NCI-H526 treated with DMSO at 0.1 percent for 48 hours (cell line): ENCODE results near the gene APC2.

Experiments
- DNase-seq: peaks from one replicate; lab custom pipeline; 2025; lab: John Stamatoyannopoulos, UW

The APC2 gene

DNA sequence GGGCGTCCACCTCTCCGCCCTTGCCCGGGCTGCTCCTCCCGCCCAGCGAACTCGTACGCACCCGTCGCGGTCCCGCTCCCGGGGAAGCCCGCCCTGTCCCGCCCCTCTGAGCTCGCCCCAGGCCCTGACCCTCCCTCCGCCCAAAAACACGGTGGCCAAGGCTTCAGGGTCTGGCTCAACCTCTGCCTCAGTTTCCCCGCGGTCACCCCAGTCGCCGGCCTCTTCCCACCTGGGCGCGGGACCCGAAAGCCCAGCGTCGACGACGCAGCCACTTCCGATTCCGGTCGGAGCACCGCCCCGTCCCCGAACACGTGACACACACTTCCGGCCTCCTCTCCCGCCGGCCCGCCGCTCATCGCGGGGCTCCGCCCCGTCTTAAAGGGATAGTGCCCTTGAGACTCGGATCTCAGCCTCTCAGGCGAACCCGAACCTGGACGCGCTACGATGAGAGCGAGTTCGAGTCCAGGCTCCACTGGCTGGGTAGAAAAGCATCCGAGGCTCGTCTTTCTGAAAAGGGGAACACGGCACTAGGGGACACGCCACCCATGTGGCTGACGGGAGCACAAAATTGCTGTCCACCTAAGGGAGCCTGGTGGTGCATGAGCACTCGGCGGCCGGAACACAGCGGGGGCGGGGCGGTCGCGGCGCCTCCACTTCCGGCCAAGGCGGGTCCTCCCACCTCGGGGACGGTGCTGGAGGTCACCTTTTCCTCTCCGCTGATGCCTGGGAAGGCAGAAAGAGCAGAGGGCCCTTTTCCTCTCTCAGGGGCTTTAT is 29.2 kb downstream of the APC2 start, which contains the start of gene C19orf25:
Gene C19orf25, minus strand, starts transcription at position 282 of the 774 bp plus-strand sequence. CDS start 312 bp downstream, outside the sequence.
- DNase-seq = peak; percentile 51

DNA sequence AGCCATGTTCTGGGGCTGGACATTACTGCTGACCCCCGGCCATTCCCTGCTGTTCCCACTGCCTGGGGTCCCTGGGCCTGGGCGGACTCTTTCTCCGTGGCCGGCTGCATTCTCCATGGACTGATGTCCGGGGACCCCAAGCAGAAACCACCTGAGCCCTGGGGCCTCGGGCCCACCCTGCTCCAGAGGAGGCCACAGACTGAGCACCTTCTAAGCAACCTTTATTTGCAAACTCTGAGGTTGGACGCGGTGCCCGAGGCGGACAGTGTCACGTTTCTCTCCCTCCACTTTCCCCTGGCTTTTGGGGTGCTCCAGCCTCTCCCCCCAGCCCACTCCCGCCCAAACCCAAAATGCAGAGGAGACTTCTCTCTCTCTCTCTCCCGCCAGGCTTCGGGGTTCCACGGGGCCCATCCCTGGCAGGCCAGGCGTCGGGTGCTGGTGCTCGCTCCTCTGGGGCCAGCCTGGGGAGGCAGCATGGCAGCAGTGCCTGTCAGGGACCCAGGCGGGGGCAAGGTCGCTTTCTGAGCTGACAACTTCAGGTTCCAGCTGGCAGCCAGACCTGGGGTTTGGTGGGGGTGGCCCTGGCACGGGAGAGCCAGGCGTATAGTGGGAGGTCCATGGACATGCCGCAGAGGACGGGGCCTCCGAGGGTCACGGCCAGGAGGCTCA is 31.4 kb downstream of the APC2 start:
- no peak for DNase-seq

DNA sequence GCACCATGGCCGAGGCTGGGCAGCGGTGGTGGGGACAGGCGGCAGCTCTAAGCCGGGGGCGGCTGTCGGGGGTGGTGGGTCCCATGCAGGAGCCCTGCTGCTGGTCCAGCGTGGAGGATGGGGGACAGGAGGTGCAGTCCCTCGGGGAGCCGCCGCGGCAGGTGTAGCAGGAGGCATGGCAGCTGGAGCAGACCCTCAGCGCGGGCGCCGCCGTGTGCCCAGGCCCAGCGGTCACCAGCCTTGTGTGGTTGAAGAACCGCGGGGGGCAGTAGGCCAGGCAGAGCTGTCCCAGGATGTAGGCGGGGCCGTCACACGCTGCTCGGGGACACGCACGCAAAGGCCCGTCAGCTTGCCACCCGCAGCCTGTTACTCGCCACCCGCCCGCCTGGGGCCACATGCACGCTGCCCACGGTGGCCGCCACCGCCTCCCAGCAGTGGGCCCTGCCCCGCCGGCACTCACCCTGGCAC is 32.0 kb downstream of the APC2 start:
- DNase-seq = no peak

DNA sequence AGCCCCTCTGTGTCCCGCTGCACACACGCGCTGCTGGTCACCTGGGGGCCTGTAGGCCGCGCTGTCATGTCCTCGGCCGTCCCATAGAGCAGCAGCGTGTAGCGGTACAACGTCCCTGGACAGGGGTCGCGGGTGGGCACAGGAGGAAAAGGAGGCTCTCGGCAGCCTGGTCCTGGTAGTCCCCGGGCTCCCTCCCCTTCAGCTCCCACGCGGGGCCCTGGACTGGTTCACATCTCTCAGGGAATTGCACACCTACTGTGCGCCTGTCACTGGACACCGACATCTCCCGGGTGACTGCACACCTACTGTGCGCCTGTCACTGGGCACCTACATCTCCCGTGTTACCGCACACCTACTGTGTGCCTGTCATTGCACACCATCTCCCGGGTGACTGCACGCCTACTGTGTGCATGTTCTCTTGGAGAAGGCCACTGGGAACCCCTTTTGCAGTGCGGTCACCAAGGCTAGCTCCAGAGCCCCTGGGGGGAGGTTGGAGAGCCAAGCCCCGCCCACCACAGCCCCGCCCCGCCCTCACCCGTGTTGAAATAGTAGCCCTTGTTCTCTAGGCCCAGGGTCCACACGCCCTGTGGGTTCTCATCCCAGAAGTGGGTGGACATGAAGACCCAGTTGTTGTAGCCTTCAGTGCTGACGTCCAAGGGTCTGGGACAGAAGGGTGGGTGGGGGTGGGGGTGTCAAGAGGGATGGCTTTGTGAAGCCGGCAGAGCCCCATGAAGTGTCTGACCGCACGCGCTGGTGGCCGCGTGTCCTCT is 32.6 kb downstream of the APC2 start:
- no peak for DNase-seq

DNA sequence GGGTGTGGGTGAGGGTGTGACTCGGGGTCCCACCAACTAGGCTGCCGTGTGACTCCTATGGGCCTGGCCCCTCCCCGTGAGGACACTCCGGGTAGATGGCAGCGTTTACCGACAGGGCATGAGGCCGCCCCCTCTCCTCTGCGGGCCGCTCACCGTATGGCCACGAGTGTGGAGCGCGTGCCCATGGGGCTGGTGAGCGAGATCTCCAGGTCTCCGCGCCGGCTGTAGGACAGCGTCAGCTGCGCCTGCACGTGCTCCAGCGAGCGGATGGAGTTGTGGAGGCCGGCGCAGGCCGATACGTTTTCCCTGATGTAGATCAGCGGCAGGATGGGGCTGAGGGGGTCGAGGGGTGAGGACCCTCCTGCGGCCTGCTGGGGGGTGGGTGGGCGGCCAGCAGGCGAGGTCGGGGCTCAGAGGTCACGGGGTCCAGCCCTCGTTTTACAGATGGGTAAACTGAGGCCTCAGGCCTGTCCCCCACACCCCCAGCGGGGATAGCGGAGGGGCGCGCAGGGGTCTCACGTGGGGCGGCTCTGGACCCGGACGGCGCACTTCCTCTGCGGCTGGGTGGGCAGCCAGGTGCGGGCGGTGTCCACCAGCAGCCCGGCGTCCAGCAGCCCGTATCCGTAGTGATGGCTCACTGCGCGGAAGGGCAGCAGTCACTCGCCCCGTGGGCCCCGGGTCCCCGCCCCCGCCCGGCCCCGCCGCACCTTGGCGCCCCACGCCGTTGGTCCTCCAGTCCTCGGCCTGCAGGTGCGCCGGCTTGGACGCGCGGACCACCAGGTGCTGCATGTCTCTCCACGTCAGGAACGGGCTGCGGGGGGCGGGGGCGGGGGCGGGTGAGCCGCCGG is 33.4 kb downstream of the APC2 start:
- no peak for DNase-seq

DNA sequence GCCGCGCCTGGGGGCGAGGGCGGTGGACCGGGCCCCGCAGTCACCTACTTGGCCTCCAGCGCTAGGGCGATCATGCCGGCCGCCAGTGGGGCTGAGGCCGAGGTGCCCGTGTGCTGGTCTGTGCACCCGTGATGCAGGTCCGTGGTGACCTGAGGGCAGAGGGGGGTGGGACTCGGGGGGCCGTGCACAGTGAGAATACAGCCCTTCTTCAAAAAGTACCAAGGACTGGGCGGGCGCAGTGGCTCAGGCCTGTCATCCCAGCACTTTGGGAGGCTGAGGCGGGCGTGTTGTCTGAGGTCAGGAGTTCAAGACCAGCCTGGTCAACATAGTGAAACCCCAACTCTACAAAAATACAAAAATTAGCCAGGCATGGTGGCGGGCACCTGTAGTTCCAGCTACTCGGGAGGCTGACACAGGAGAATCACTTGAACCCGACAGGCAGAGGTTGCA is 34.1 kb downstream of the APC2 start:
- DNase-seq = no peak

DNA sequence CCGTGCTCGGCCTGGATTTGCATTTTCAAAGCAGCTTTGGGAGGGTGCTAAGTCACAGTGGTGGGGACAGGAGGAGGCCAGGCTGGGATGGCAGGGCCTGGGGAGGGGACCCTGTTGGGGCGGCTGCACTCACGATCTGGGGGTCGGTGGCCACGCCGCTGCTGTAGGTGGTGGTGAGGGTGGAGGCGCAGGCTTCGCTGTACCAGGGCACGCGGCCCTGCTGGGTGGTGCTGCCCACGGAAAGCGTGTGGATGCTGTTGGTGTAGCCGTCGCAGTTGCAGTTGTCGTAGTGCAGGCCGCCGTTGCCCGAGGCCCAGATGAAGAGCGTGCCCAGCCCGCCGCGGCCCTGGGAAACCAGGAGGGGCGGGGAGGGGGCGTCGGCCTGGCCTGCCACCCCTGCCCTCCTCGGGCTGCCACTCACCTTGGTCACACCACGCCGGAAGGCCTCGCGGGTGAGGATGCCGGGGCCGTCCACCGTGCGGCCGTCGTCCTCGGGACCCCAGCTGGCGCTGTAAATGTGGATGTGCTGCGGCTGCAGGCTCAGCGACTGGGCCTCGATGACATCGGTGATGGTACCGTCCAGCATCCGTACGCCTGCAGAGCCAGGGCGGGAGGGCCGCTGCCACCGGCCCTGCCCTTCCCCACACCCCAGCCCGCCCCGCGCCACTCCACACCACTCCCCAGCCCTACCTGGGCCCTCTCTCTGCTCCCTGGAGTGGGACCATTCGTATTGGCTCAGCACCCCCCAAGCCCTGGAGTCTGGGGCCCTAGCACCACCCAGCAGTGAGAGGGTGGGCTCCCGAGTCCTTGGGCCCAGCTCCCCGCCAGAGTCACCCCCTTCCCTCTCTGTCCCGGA is 37.0 kb downstream of the APC2 start:
- DNase-seq = no peak

DNA sequence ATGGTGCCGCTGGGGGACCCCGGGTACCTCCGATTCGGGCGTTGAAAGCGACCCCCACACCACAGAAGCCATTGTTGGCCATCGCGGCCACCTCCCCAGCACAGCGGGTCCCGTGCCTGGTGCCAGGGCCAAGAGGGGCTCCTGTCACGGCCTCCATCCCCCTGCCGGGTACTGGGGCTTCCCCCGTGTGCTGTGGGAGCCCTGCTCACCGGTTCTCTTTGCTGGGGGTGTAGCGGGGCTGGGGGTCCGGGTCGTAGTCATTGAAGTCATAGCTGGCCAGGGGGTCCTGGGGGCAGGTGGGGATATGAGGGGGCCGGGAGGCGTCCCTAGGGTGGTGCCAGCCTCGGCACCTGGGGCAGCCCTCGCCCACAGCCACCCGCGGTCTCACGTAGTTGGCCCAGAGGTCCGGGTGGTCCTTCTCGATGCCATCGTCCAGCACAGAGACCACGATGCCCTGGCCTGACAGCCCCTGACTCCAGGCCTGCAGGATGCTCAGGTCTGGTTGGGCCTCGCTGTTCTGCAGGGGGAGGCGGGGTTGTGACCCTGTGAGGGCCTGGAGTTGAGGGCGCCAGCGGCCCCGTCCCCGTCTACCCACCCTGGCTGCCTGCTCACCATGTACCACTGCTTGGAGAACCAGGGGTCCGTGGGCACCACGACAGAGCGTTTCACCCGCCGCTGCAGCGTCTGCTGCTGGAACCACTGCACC is 37.8 kb downstream of the APC2 start:
- DNase-seq = no peak

DNA sequence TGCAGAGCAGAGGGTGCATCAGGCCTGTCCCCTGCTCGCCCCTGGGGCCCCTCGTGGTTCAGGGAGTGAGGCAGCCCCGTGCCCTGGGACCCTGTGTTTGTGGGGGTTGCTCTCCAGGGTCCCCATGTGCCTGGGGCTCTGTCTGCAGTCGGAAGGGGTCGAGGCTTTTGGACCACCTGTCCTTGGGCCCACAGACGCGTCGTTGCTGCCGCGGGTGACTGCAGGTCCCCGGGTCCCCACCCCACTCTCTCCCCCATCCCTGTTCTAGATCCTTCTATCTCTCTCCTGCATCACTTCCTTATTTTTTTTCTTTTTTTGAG is 38.3 kb downstream of the APC2 start:
- DNase-seq = no peak

DNA sequence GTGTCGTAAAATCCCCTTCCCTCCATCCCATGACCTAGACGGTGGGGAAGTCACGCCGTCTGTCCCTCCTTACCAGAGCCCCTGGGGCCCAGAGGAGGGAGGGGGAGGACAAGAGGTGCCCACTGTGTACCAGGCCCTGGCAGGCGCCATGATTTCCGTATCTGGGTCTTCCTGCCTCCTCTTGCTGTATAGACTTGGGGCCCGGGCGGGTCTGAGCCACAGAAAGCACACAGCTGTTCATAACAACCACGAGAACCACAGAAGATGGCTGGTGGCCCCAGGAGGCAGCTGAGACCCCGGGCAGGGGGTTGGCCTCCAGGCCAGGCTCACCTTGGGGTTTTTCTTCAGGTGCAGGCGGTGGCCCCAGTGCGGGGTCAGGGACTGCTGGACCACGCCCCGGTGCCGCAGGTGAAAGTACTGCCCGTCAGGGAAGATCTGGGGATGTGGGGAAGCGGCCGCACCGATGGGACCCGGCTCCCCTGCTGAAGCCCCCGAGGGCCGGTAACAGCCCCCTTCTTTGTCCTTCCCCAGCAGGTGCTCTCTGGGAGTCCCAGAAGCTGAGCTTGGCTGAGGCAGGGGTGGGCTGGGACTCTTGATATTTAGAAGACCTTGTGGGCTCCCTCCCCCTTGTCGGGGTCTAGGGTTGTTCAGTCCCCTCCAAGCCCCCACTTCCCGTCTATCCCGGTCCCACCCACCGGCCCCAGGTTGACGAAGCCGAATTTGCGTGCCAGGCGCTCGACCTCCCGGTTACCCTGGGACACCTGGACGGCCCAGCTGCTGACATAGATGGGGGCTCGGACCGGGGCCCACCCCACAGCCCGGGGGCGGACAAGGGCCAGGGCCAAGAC is 39.8 kb downstream of the APC2 start:
- DNase-seq = no peak

DNA sequence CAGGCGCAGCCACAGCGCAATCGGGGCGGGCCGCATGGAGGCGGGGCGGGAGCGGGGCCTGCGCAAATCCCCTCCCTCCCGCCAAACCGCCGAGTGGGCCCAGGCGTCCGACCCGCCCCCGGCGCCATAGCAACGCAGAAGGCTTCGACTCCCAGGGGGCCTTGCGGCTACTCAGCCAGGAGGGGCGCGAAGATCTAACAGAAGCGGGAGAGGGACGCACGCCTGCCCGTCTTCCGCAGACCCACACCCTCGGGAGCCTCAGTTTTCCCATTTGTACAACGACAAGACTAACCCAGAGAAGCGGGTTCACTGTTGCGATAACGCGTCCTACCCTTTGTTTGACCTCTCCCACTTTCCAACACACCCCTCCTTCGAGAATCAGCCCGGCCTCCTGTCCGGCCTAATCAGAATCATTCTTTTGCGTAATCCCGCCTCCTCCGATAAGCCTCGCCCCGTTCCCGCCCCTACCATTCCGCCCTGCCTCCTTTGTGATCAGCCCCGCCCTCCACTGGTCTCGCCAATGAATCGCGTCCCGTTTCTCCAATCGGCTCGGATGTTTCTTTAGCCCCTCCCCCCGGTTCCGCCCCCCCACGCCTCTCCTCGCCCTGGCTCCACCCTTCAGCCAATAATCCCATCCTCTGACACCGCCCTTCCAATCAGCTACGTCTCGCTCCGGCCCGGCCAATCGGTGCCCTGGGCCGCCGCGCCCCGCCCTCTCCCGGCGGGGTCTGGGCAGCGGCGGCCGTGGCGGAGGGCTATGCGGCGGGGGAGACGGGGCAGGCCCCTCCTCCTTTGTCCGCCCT is 40.6 kb downstream of the APC2 start, which contains the start of gene PCSK4:
Gene PCSK4, minus strand, starts transcription at position 40 of the 803 bp plus-strand sequence. Its CDS starts 4 bp downstream, at position 36.
- DNase-seq = peak; percentile 92

DNA sequence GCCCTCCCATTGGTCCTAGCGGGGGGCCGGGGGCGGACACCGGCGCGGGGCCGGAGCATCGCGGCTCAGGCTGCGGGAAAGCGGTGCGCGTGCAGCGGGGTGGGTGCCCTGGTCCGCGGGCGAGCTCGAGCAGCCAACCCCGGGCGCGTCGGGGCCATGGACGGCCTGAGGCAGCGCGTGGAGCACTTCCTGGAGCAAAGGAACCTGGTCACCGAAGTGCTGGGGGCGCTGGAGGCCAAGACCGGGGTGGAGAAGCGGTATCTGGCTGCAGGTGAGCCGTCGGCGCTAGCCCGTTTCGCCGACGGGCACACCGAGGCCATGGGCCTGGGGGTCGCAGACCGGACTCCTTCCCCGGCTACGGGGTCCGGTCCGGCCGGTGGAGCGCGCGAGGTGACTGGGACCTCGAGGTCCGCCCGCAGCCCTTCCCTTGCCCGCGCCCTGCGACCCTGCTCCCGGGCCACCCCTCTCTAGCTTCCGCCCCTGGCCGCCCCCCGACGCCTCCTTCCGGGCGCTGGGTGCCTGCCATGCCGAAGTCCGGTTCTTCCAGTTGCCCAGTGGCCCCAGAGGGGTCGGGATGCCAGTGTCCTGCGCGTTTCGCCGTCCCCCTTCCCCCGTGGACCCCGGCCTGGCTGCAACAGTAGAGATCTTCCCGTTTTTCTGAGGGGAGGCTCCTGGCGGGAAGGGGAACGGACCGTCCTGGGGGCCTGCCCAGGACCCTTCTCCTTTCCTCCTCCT is 41.4 kb downstream of the APC2 start, which contains the start of gene REEP6:
Gene REEP6, plus strand, starts transcription at position 68 of the 735 bp plus-strand sequence. Its CDS starts 89 bp downstream, at position 157.
- no peak for DNase-seq

DNA sequence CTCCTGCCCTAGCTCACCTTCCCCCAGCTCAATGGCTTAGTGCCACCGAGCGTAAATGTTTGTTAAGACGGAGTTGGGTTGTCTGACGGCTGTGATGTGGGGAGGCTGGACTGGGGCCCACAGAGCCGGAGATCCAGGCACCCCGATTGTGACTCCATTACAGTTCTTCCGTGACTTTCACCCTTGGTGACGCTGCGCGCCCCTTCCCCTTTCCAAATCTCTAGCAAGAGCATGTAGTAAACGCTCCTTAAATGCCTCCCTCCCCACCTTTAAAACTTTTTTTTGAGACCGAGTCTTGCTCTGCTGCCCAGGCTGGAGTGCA is 41.9 kb downstream of the APC2 start:
- no peak for DNase-seq

DNA sequence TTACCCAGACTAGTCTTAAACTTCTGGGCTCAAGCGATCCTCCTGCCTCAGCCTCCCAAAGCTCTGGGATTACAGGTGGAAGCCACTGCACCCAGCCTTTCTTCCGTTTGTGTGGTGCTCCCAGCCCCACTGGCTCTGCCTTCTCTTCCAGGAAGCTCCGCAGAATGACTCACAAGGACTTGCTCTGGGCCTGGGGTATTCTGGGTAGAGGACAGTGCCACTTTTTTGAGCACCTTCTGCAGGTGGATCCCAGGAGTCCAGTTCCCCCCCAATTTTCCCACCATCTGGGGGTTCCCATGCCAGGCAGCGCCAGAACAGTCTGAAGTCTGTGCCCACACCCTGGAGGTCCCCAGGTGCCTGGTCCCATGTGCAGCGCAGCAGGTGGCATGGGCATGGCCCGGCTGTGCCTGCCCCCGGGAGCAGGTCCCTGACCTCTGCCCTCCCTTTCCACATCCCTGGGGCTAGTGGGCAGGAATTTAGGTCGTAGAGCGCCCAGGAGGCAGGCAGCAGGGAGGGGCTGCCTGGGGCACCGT is 42.6 kb downstream of the APC2 start:
- DNase-seq = no peak

DNA sequence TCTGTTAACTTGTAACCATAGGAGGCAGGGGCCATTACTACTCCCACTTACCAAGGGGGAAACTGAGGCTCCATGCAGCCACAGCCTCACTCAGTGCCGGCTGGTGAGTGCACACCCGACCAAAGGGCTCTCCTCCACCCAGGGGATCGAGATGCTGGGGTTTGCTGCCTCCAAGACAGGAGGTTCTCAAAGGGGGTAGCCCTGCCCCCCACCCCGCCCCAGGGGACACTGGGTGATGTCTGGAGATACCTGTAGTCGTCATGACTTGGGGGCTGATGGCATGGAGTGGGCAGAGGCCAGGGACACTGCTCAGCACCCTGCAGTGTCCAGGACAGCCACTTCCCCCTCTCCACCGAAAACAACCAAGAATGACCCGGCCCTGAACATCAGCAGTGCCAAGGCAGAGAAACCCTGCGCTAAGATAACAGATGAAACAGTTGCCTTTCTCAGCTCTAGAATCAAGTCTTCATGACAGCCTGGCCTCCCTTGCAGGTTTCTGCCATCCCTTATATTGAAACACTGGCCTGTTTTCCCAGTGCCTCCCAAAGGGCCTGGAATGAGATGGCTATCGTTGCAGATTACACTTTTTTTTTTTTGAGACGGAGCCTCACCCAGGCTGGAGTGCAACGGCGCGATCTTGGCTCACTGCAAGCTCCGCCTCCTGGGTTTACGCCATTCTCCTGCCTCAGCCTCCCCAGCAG is 44.3 kb downstream of the APC2 start:
- no peak for DNase-seq

DNA sequence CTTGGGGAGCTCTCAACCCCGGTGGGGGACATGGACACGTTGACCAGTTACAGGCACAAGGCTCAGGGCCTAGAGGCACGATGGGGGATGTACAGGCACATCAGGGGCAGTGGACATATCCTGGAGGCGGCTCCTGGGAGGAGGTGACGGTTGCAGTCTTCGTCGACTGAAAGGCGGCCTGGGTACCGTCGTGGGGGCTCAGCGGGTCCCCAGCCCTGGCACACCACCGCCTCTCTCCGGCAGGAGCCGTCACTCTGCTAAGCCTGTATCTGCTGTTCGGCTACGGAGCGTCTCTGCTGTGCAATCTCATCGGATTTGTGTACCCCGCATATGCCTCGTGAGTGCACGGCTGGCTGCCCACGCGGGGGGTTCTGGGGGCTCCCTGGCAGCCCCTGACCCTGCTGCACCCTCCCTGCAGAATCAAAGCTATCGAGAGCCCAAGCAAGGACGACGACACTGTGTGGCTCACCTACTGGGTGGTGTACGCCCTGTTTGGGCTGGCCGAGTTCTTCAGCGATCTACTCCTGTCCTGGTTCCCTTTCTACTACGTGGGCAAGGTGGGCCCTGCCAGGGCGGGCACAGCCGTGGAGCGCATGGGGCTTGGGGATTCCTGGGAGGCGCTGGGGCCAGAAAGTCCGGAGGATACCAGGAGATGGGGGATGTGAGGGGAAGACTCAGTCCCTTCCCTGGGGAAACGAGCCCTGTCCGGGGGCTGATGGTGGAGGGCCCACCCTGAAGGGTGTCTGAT is 45.3 kb downstream of the APC2 start:
- DNase-seq = no peak
